Right lung (tissue), 5 donors: ENCODE data around the gene FAAP20. TPM values are rescaled to one million over a fixed set of nuclear protein-coding genes. Genes with fewer than 3 reads are reported as not detected.
A peak's percentile ranks its signal among the peaks of the same experiment; 100 is the strongest.

Experiments
- DNase-seq, 2 donors: peaks; one replicate each; pipeline ENCODE4 v3.0.0-alpha.2; 2013
- polyA plus RNA-seq, 5 donors: library from polyadenylated mRNA; unstranded; fragments of 120-200 nt; gene quantifications; one replicate each; pipeline versions ENCODE4 v1.2.1 to v1.2.3, GENCODE V29; 2013; ENCODE audit warnings: inconsistent platforms in 1 of 5, low replicate concordance in 1 of 5; ENCODE audit not compliant: insufficient read length in 5 of 5, insufficient read depth in 1 of 5

Gene FAAP20
- polyA plus RNA-seq, 5 donors = 23.2 to 79.0 (median 38.8) TPM

DNA sequence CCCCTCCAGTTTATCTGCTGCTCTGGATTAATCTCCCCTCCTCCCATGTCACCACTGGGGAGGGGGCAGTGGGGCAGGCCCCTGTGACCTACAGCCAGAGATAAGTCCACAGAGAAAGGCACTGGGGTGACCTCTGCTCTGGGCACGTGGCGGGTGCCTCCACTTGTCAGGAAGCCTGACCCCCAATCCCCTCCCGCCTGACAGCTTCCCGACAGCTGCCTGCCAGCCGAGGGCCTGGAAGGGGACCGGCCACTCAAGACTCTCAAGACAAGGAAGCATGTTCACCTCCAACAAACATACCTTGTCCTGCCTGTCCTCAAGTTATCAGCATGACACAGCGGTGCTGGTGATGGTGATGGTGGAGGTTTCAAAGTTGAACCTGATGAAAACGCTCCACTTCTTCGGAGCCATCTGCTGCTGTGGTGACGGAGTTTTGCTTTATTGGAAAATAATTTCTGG, 3.2 kb upstream of the FAAP20 start:
- DNase-seq = no peak

GRCh38 chr1:2196901-2197638, 2.5 kb upstream of the FAAP20 start:
- no peak for DNase-seq

DNA sequence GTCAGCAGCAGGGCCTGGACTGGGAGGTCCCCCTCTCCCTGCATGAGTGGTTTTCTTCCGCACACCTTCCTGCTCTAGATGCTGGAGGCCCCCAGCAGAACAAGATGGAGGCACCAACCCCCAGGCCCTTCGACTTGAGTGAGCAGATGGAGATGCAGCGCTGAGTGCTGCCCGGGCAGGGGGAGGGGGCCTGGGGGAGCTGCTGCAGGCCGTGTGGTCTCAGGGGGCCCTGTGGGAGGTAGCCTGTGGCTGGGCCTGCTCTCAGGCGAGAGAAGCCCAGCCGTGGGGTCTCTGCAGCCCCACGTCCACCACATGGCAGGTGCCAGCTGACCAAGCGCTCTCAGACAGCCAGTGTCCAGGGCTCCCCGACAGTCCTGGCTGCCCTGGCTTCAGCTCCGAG, 1.2 kb upstream of the FAAP20 start:
- DNase-seq = no peak

DNA sequence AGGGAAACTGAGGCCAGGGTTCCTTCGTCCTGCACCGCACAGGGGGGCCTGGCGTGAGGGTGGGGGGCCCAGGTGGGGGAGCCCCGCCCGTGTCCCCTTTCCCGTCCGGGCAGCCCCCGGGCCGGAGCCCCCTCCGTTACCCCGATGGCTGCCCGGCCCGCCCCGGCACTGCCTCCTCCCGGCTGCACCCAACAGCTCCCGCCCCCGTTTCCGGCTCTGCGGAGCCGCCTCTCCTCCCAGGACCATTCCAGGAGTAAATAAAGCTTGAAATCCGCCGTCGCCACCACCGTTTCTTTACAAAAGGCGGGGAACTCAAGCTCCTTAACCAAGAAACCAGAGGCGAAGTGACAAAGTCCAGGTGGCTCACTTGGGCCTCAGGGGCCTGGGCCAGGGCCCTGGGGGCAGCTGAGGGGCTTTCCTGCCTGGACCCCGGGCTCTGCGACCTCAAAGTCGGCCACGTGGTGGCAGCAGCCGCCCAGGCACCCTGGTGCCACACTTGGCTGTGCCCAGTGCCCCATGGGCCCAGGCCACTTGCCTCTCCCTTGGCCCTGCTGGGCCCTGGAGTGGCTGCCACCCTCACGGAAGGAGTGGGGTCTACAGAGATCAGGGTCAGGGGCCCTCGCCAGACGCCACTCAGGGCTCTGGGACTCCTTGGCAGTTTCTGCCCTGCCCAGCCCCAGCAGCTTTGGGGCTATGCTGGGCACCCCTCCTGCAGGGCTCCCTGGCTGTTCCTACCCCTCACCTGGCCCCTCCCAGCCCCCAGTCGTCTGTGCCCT, 514 bp upstream of the FAAP20 start:
- DNase-seq = peak; percentile 89 to 91

GRCh38 chr1:2193514-2194281, 874 bp downstream of the FAAP20 start:
- DNase-seq = no peak

- DNase-seq = peak; percentile 80 to 81
Observed at GRCh38 chr1:2192031-2192995, 2.3 kb downstream of the FAAP20 start.

DNA sequence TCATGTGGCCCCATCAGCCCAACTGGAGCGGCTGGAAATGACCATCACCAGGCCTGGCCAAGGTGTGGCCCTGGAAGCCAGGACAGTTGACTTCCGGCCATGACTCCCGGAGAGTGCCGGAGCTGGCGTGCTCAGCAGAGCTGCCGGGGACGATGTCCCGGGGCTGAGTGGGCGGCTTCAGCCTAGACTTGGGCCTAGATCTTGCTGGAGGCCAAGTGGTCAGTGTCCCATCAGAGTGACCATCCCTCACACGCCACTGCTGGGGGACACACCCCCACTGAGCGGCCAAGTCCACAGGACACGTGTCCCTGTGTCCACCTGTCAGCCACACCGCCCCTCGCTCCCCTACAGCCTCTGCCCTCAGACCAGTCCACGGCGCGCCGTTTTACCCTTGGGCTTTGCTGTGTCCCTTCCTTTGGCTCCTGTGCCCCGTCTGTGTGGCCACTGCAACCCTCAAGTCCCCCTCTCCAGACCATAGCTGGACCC, 4.0 kb downstream of the FAAP20 start:
- DNase-seq = no peak

- peak; percentile 88 to 95 for DNase-seq
Observed at GRCh38 chr1:2189459-2190425, 4.8 kb downstream of the FAAP20 start.

GRCh38 chr1:2188336-2188735, 6.2 kb downstream of the FAAP20 start:
- DNase-seq = no peak

DNA sequence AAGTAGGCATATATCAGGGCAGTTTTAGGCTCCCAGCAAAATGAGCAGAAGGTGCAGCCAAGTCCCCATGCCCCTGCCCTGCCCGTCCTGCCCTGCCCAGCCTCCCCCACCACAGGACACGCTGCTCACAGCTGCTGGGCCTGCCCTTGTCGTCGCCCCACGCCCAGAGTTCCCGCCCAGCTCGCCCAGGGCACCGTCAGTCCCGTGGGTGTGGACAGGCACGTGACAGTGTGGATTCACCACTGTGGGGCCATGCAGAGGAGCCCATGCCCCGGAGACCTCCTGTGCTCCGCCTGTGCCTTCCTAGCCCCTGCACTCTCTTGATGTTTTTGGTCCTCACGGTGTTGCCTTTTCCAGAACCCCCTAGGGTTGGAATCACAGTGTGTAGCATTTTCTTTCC, 7.0 kb downstream of the FAAP20 start:
- no peak for DNase-seq

DNA sequence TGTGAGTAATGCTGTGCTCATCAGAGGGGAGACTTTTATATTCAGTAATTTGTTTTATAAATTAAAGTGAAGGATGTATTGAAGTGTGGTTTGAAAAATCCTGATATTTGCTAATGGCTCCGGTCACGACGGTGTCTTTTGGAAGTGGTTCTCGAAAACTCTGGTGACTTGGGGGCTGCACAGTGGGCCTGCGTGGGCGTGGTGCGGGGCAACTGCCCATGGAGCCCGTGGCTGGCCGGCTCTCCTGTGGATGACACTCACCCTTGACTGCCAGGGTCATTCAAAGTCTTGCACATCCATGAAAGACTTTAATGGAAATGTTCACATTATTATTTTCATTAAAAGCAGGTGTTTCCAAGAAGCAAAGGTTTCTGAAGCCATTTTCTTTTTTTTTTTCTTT, 7.7 kb downstream of the FAAP20 start:
- DNase-seq = no peak

DNA sequence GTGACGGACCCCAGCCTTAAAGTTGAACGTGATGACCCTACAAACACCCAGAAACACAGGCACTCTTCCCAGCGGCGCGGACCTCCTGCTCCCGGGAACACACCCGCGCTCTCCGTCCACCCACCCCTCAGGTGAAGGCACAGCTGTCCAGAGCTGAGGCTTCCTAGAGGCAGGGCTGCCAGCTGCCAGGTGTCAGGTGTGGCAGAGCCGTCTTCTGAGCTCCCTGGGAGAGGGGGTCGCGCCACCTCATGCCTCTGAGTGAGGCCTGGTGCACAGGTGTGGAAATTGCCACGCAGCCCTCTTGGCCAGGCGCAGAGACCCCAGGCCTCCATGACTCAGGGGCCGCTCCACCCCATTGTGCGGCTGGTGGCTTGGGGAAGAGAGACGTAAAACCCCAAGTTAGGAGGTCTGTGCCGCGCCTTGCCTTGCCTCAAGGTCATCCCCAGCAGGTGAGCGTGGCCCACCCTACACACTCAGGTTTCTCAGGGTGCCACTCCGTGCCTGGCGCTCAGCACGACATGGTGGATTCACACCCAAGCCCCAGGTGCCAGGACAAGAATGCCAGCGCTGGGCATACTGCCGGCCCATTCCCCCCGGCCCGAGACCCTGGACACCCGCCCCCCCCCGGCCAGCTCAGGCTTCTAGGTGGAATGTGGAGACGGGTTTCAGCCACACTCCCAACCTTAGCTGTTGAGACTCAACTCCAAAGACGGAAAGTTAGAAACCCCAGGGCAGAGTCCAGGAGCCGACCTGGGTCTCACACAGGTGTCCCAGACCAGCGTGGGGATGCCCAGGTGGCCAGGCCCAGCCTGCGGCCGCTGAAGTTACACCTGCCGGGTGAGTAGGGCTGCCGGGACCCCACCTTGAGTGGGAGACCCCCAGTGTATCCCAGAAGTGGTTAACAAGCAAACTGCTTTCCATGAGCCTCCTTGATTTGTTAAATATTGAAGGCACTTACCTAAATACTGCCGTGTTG, 8.4 kb downstream of the FAAP20 start:
- DNase-seq = no peak

DNA sequence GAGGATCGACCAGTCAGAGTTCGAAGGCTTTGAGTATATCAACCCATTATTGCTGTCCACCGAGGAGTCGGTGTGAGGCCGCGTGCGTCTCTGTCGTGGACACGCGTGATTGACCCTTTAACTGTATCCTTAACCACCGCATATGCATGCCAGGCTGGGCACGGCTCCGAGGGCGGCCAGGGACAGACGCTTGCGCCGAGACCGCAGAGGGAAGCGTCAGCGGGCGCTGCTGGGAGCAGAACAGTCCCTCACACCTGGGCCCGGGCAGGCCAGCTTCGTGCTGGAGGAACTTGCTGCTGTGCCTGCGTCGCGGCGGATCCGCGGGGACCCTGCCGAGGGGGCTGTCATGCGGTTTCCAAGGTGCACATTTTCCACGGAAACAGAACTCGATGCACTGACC, 9.6 kb downstream of the FAAP20 start:
- DNase-seq = no peak

DNA sequence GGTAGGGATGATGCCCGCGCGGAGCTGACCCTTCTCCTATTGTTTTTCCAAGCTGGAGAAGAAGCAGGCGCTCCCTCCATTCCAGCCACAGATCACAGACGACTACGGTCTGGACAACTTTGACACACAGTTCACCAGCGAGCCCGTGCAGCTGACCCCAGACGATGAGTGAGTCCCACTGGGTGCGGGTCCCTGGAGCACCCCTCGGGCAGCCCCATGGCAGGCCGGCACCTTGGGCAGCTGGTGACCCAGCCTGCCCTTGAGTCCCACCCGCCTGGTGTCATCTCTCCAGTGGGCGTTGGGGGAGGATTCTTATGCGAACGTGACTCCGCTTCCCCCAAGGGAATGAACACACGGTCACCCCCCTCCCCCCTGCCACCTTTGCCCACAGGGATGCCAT, 10.0 kb downstream of the FAAP20 start:
- DNase-seq = no peak

DNA sequence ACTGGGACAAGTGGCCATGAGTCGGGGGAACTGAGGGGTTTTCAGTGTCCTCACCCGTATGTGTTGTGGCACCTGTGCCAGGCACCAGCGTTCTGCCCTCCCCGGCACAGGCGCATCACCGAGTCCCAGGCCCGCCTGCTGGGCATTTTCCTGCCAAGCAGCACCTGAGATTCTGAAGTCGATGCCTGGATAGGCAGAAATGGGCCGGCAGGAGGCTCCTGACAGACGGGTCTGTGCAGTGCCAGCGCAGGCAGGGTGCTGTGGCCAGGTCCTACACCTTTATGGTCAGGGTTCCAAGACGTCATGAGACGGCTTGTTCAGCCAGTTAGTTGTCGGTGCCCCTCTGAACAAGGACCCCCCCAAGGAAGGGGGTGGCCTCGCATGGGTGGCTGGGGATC, 10.6 kb downstream of the FAAP20 start:
- DNase-seq = no peak

DNA sequence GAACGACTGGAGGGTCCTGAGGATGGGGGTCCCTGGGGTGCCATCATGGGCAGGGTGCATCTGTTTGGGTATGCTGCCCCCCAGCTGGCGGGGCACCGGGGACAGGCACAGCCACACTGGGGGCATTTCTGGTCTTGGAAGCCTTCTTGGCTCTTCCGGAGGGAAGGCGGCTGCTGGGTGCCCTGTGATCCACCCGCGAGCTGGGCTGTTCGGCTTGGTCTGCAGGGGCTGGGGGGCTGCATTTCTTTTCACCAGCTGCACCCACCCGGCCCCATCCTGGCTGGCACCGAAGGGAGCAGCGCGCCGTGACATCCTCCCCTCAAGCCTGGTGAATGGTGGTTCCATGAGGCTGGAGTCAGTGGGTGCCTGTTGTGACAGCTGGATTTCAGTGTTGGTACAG, 12.2 kb downstream of the FAAP20 start:
- no peak for DNase-seq

GRCh38 chr1:2181752-2182151, 12.8 kb downstream of the FAAP20 start:
- no peak for DNase-seq

DNA sequence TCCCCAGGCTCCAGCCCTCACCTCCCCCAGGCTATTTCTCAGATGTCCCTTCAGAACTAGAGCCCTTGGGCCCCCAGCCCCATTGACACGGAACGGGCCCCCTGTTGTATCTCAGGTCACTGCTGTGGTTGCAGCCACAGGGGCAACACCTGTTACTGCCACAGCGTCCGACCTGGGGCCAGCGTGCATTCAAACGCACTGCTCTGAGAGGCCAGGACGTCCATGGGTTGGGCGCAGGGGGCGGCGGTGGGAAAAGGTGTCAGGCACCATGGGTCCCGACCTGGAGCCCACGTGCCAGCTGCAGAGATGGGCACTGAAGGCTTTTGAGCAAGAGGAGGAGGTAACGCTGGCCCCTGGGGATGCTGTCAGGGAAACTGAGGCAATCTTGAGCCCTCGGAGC, 13.3 kb downstream of the FAAP20 start:
- no peak for DNase-seq
